Erythroblast (primary cell): ENCODE data around the gene AEBP1.

ENCODE experiments used
- GATA1 ChIP-seq: IDR thresholded peaks from 2 replicates; pipeline ENCODE4 v1.6.1; 2011; ENCODE audit warnings: low read depth, mild to moderate bottlenecking, control low read depth, low read length, moderate library complexity
- POLR2A ChIP-seq: IDR thresholded peaks from 2 replicates; pipeline ENCODE4 v1.6.1; 2011; ENCODE audit warnings: mild to moderate bottlenecking, low read length

DNA sequence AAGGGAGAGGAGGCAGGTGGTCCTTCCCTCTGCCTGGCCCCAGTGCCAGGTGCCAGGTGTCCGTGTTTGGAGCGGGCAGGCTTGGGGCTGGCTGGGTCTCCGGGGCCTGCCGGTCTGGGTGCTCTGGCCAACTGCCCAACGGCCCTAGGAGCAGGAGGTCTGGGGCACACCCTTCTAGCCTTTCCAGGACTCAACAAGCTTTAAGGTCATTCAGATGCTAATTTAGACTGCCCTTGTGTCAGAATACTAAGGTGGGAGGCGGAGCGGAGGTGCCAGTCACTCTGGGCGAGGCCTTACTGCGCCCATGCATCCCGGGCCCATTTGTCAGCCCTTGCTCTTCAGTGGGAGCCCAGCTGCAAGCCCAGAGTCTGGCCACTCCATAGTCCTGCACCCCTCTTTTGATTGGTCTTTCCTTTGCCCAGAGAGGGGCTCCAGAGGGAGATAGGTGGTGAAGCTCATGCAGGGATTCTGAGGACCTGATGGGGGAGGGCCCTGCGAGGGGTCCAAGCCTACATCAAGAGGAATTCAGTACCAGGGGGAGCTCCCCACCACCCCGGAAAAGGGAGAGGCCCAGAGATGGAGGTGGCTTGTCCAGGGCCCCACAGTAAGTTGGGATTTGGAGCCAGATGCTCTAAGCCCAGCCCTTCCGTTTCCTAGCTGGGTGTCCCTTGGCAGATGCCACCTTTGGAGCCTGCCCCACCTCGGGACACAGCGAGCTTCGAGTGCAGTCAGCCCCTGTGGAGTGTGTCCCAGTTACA, 40.1 kb upstream of the AEBP1 start:
- TF ChIP-seq POLR2A: no peak
- no peak for TF ChIP-seq GATA1
